Measurements from ENCODE around the gene NUP58.

The NUP58 gene

GRCh38 chr13:25377244-25377962, 76.0 kb downstream of the NUP58 start:
- DNase-seq (ENCODE audit: low read depth), result no peak

DNA sequence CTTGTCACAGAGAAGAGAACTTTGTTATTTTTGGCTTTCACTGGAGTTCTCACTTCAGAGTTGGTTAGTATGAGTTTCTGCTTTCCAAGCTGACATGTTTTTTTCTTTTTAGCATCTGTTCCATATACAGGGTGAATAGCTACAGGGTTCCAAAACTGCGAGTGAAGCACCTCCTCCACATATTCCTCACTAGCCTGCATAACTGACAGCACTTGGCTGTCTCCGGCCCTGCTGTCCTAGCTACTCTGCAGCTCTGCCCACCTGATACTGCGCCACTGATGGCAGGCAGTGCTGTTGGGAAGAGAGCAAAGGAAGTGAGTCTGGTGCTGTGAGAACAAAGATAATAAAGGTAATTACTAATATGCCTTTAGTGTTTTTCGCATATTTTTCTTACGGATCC, 77.1 kb downstream of the NUP58 start:
- no peak for DNase-seq (ENCODE audit: low read depth)

- no peak for DNase-seq (ENCODE audit: low read depth)
Measured at GRCh38 chr13:25379011-25379410, 77.6 kb downstream of the NUP58 start.

GRCh38 chr13:25380082-25380481, 78.7 kb downstream of the NUP58 start:
- no peak for DNase-seq (ENCODE audit: low read depth)

- DNase-seq (ENCODE audit: low read depth), result no peak
Measured at GRCh38 chr13:25380741-25381324, 79.4 kb downstream of the NUP58 start.

DNA sequence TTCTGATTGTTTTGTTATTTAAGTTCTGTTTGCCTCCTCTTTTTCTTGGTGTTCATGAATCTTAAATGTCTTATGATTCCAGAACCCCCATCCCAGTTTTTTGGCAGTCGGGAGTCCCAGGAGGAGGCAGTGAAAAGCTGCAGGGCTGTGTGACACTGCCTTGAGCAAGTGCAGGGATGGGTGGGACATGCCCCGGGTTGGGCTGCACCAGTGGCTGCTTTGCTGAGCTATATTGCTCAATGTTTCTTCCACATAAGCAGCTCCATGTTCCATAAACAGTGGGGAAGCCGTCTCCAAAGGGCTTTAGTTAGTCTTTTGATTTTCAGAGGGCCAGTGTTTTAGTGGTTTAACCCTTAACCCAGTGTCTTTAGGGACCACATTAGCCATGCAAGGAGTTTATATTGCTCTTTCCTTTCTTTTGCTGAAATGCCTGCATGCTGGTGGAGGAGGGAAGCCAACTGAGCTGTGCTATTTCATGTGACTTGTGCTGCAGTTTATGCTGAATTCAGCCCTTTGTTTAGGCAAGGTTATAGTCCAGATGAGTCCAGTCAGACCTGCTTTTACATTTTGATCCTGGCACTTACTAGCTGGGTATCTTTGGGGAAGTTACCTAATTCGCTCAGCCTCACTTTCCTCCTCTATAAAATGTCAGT, 83.5 kb downstream of the NUP58 start:
- no peak for DNase-seq (ENCODE audit: low read depth)

- no peak for DNase-seq (ENCODE audit: low read depth)
Measured at GRCh38 chr13:25391932-25392331, 90.5 kb downstream of the NUP58 start.
